Muscle layer of duodenum (tissue), 2 donors: ENCODE data around the gene AHCYL2.

Experiments
- H3K27ac ChIP-seq: one replicate; pipeline ENCODE4 v1.7.0; 2013; ENCODE audit warnings: mild to moderate bottlenecking, low read length
- H3K27me3 ChIP-seq: one replicate; pipeline ENCODE4 v1.7.0; 2013; ENCODE audit warnings: low read depth, mild to moderate bottlenecking, control low read depth, low read length
- H3K36me3 ChIP-seq, 2 donors: one replicate each; pipeline ENCODE4 v1.7.0; 2013; ENCODE audit warnings: low read length in 2 of 2, control low read depth in 1 of 2, mild to moderate bottlenecking in 1 of 2; ENCODE audit not compliant: insufficient read depth in 2 of 2, control insufficient read depth in 1 of 2
- H3K4me1 ChIP-seq, 2 donors: one replicate each; pipeline ENCODE4 v1.7.0; 2013; ENCODE audit warnings: low read length in 2 of 2, mild to moderate bottlenecking in 2 of 2, control low read depth in 1 of 2, moderate library complexity in 1 of 2; ENCODE audit not compliant: insufficient read depth in 2 of 2, control insufficient read depth in 1 of 2
- H3K4me3 ChIP-seq, 2 donors: one replicate each; pipeline ENCODE4 v1.7.0; 2013; ENCODE audit warnings: low read length in 2 of 2, low read depth in 1 of 2, mild to moderate bottlenecking in 1 of 2
- H3K9me3 ChIP-seq, 2 donors: one replicate each; pipeline ENCODE4 v1.7.0; 2013; ENCODE audit warnings: low read length in 2 of 2, control low read depth in 1 of 2, mild to moderate bottlenecking in 1 of 2; ENCODE audit not compliant: control insufficient read depth in 1 of 2
- donor health status: healthy.

AHCYL2 gene

GRCh38 chr7:129273936-129274335 is 49.1 kb downstream of the AHCYL2 start:
- no peaks in the 10 kb centered on the region for H3K36me3 ChIP-seq

DNA sequence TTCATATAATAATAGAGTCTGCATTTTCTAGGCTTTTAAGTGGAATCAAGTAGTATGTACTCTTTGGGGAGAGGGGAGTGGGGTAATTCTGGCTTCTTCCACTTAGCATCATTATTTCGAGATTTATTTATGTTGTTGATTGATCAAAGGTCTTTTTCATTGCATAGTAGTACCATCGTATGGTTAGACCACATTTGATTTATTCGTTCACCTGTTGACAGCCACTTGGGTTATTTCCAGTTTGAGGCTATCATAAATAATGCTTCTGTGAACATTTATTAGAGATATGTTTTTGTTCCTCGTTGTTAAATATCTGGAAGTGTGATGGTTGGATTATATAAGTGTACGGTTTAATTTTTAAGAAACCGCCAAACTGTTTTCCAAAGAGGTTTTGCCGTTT is 52.8 kb downstream of the AHCYL2 start:
- Histone ChIP-seq H3K27ac (no peak overlapping the region), H3K4me3 (no peak overlapping the region), H3K4me1 (no peaks in the 10 kb centered on the region), H3K27me3 (no peaks in the 10 kb centered on the region), H3K9me3 (no peaks in the 10 kb centered on the region), H3K36me3 (no peaks in the 10 kb centered on the region)

More at GRCh38 chr7:129273936-129274335, 49.1 kb downstream of the AHCYL2 start:
- Histone ChIP-seq H3K4me1 (no peaks in the 10 kb centered on the region), H3K9me3 (no peaks in the 10 kb centered on the region), H3K27ac (no peak overlapping the region), H3K27me3 (no peaks in the 10 kb centered on the region), H3K4me3 (no peak overlapping the region)

DNA sequence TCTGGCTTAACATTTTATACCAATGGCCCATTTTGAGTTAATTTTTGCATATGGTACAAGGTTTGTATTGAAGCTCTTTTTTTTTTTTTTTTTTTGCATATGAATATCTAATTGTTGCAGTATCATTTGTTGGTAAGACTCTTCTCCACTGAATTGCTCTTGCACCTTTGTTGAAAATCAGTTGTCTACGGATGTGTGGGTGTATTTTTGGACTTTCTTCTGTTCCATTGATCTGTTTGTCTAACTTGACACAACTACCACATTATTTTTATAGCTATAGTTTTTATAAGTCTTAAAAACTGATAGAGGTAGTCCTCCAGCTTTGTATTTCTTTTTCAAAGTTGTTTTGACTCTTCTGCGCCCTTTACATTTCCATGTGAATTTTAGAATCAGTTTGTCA is 53.9 kb downstream of the AHCYL2 start:
- no peaks in the 10 kb centered on the region for H3K27me3 ChIP-seq
- H3K9me3 ChIP-seq, result no peaks in the 10 kb centered on the region
- H3K27ac ChIP-seq, result no peak overlapping the region
- no peaks in the 10 kb centered on the region for H3K4me1 ChIP-seq
- no peaks in the 10 kb centered on the region for H3K36me3 ChIP-seq
- no peak overlapping the region for H3K4me3 ChIP-seq

GRCh38 chr7:129279757-129280156 is 54.9 kb downstream of the AHCYL2 start:
- no peaks in the 10 kb centered on the region for H3K27me3 ChIP-seq
- H3K27ac ChIP-seq, result no peak overlapping the region
- H3K4me1 ChIP-seq, result no peaks in the 10 kb centered on the region
- no peak overlapping the region for H3K4me3 ChIP-seq
- H3K9me3 ChIP-seq, result no peaks in the 10 kb centered on the region
- H3K36me3 ChIP-seq, result no peaks in the 10 kb centered on the region

- no peaks in the 10 kb centered on the region for H3K27me3 ChIP-seq
- H3K27ac ChIP-seq, result no peak overlapping the region
- H3K4me3 ChIP-seq, result no peak overlapping the region
- no peaks in the 10 kb centered on the region for H3K4me1 ChIP-seq
- H3K36me3 ChIP-seq, result no peaks in the 10 kb centered on the region
- H3K9me3 ChIP-seq, result no peaks in the 10 kb centered on the region
Observed at GRCh38 chr7:129281163-129281562, 56.3 kb downstream of the AHCYL2 start.

DNA sequence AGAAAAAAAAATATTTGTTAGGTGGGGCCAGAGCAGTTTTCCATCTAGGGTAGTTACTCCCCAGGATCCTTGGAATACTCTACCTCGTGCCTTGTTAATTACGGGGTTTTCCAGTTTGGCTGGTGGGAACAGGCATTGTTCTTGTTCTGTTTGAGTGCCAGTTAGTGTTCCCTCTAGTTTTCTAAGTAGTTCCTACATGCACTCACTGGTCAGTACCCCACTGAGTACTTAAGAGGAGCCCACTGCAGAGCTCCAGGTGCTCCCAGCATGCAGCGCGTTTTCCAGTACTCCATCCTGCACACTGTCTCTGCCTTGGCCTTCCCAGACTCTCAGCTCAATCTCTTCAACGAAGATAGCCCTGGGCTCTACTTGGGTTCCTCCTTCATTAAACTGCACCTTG is 58.0 kb downstream of the AHCYL2 start:
- no peaks in the 10 kb centered on the region for H3K4me1 ChIP-seq
- H3K9me3 ChIP-seq, result no peaks in the 10 kb centered on the region
- H3K4me3 ChIP-seq, result no peak overlapping the region
- H3K36me3 ChIP-seq, result no peaks in the 10 kb centered on the region
- no peaks in the 10 kb centered on the region for H3K27me3 ChIP-seq
- no peak overlapping the region for H3K27ac ChIP-seq

DNA sequence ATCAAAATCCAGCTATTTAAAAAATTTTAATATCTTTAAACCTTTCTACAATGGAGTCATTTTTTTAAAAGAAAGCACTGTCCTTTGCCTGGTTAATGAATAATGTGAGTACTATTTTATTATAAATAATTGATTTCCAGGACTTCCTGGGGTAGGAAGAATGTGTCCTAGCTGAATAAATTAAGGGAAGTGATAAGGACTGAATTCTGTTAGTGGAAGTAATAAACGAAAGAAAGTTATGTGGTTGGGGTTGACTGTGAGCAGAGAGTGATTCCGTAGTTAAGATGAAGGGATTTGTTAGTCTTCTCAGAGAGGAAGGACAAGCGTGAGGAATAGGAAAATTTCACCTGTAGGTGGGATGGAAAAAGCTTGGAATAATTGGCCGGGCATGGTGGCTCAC is 59.1 kb downstream of the AHCYL2 start:
- Histone ChIP-seq H3K4me3 (no peak overlapping the region), H3K27ac (no peak overlapping the region), H3K9me3 (no peaks in the 10 kb centered on the region), H3K27me3 (no peaks in the 10 kb centered on the region), H3K4me1 (no peaks in the 10 kb centered on the region), H3K36me3 (no peaks in the 10 kb centered on the region)

GRCh38 chr7:129285111-129285510 is 60.3 kb downstream of the AHCYL2 start:
- Histone ChIP-seq H3K4me1 (no peaks in the 10 kb centered on the region), H3K4me3 (no peak overlapping the region), H3K27me3 (no peaks in the 10 kb centered on the region), H3K9me3 (no peaks in the 10 kb centered on the region), H3K36me3 (no peaks in the 10 kb centered on the region), H3K27ac (no peak overlapping the region)

GRCh38 chr7:129292861-129293260 is 68.0 kb downstream of the AHCYL2 start:
- H3K4me1 ChIP-seq, result no peaks in the 10 kb centered on the region
- no peak overlapping the region for H3K27ac ChIP-seq
- H3K4me3 ChIP-seq, result no peak overlapping the region
- H3K27me3 ChIP-seq, result no peaks in the 10 kb centered on the region
- no peaks in the 10 kb centered on the region for H3K9me3 ChIP-seq
- no peaks in the 10 kb centered on the region for H3K36me3 ChIP-seq

- H3K4me3 ChIP-seq, result no peak overlapping the region
- H3K4me1 ChIP-seq, result no peaks in the 10 kb centered on the region
- H3K9me3 ChIP-seq, result no peaks in the 10 kb centered on the region
- no peaks in the 10 kb centered on the region for H3K36me3 ChIP-seq
- H3K27ac ChIP-seq, result no peak overlapping the region
- no peaks in the 10 kb centered on the region for H3K27me3 ChIP-seq
Observed at GRCh38 chr7:129295015-129295423, 70.2 kb downstream of the AHCYL2 start.

- Histone ChIP-seq H3K4me1 (no peaks in the 10 kb centered on the region), H3K36me3 (no peaks in the 10 kb centered on the region), H3K27me3 (no peaks in the 10 kb centered on the region), H3K9me3 (no peaks in the 10 kb centered on the region), H3K27ac (no peak overlapping the region), H3K4me3 (no peak overlapping the region)
Observed at GRCh38 chr7:129298268-129298893, 73.6 kb downstream of the AHCYL2 start.

- no peaks in the 10 kb centered on the region for H3K4me1 ChIP-seq
- no peaks in the 10 kb centered on the region for H3K9me3 ChIP-seq
- no peaks in the 10 kb centered on the region for H3K27me3 ChIP-seq
- no peak overlapping the region for H3K27ac ChIP-seq
- no peak overlapping the region for H3K4me3 ChIP-seq
- H3K36me3 ChIP-seq, result no peaks in the 10 kb centered on the region
Observed at GRCh38 chr7:129299889-129300288, 75.1 kb downstream of the AHCYL2 start.
